Measurements from ENCODE around the gene ST6GALNAC4. TPM values are rescaled to one million over a fixed set of nuclear protein-coding genes. Genes with fewer than 3 reads are reported as not detected.
A peak's percentile ranks its signal among the peaks of the same experiment; 100 is the strongest.

Gene ST6GALNAC4
- total RNA-seq, 1 donor from 2014 or later: 5.5 TPM

DNA sequence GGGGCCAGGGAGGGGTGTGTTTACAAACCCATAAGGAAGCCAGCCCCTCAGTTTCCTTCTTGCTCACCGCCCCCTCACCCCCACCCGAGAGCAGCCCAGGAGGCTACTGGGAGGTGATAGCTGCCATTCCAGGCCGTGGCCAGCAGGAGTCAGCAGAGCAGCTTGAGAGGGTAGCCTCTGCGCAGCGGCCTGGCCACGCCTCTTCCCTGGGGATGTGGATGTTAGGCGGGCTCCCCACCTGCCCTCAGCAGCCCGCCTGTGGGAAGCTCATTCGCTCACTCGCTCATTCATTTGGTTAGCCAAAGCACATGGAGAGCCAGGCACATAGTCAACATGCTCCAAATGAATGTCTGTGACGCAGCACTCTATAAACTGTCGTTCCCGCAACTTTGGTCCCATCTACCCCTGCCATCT lies 26.9 kb upstream of the ST6GALNAC4 start:
- no peak overlapping the region for H3K27ac ChIP-seq
- TF ChIP-seq EZH2 (IDR thresholded peaks at IDR 0.05): no peak
- TF ChIP-seq, protein P1, sequence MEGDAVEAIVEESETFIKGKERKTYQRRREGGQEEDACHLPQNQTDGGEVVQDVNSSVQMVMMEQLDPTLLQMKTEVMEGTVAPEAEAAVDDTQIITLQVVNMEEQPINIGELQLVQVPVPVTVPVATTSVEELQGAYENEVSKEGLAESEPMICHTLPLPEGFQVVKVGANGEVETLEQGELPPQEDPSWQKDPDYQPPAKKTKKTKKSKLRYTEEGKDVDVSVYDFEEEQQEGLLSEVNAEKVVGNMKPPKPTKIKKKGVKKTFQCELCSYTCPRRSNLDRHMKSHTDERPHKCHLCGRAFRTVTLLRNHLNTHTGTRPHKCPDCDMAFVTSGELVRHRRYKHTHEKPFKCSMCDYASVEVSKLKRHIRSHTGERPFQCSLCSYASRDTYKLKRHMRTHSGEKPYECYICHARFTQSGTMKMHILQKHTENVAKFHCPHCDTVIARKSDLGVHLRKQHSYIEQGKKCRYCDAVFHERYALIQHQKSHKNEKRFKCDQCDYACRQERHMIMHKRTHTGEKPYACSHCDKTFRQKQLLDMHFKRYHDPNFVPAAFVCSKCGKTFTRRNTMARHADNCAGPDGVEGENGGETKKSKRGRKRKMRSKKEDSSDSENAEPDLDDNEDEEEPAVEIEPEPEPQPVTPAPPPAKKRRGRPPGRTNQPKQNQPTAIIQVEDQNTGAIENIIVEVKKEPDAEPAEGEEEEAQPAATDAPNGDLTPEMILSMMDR (IDR thresholded peaks at IDR 0.05): peak; percentile 79
- no peak overlapping the region for H3K4me3 Mint-ChIP-seq
- H3K4me1 Mint-ChIP-seq: peaks cover 13% of the 10 kb centered on the region
- H3K9me3 Mint-ChIP-seq: no peaks in the 10 kb centered on the region
- H3K27me3 ChIP-seq: no peaks in the 10 kb centered on the region
- peaks cover 13% of the 10 kb centered on the region for H3K36me3 Mint-ChIP-seq
- peaks cover 6% of the 10 kb centered on the region for H3K27me3 Mint-ChIP-seq (ENCODE audit: insufficient read depth, low read depth)
- no peak overlapping the region for H3K4me3 ChIP-seq
- peak; percentile 92 for DNase-seq (ENCODE audit: low spot score)
- no peaks in the 10 kb centered on the region for H3K79me2 ChIP-seq (ENCODE audit: low read depth)
- H3K4me2 ChIP-seq: no peak overlapping the region
- no peaks in the 10 kb centered on the region for H3K9me3 ChIP-seq (ENCODE audit: low read depth)
- H3K4me1 ChIP-seq: no peaks in the 10 kb centered on the region
- H3K9ac ChIP-seq: no peak overlapping the region
- no peak overlapping the region for H3K27ac Mint-ChIP-seq
- no peak overlapping the region for H2AFZ ChIP-seq (replicated peaks)
- H4K20me1 ChIP-seq (ENCODE audit: low read depth): peaks cover 32% of the 10 kb centered on the region
- H3F3A ChIP-seq (ENCODE audit: low read depth): peaks cover 24% of the 10 kb centered on the region
- H3K36me3 ChIP-seq: no peaks in the 10 kb centered on the region

DNA sequence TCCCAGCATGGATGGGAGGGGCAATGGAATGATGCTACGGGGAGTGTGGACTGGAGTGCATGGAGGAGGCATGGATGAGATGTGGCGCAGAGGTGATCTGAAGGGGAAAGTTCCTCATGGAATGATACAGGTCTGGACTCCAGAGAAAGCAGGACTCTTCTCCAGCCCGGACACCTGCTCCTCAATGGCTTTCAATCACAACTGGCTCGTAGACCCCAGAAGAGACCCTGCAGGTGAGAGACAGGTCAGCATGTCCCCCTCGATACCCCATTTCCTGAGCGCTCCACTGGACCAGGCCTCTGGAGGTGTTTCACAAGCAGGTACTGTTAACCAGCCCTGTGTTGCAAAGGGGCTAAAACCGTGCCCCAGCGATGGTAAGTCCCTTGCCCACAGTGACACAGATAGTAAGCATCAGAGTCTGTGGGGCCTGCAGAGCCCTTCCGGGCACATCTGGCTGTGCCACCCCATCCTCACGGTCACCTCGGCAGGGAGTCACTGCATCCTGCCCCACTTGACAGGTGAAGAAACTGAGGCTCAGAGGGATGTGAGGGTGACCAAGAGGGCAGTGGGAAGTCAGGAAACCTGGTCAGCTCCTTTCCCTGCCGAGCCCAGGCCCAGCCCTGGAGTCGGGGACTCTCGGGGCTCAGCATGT lies 26.3 kb upstream of the ST6GALNAC4 start:
- H3K9ac ChIP-seq: no peak overlapping the region
- no peaks in the 10 kb centered on the region for H3K27me3 ChIP-seq
- peaks cover 13% of the 10 kb centered on the region for H3K36me3 Mint-ChIP-seq
- H3K27ac ChIP-seq: no peak overlapping the region
- no peaks in the 10 kb centered on the region for H3K9me3 Mint-ChIP-seq
- H3K9me3 ChIP-seq (ENCODE audit: low read depth): no peaks in the 10 kb centered on the region
- H3K27ac Mint-ChIP-seq: no peak overlapping the region
- peaks cover 30% of the 10 kb centered on the region for H3F3A ChIP-seq (ENCODE audit: low read depth)
- peaks cover 9% of the 10 kb centered on the region for H3K27me3 Mint-ChIP-seq (ENCODE audit: insufficient read depth, low read depth)
- H3K4me3 Mint-ChIP-seq: peak overlapping the region; percentile 50
- DNase-seq (ENCODE audit: low spot score): no peak
- H4K20me1 ChIP-seq (ENCODE audit: low read depth): peaks cover 27% of the 10 kb centered on the region
- no peaks in the 10 kb centered on the region for H3K79me2 ChIP-seq (ENCODE audit: low read depth)
- no peak overlapping the region for H3K4me3 ChIP-seq
- H3K4me2 ChIP-seq: no peak overlapping the region
- no peak overlapping the region for H2AFZ ChIP-seq (replicated peaks)
- peaks cover 13% of the 10 kb centered on the region for H3K4me1 Mint-ChIP-seq
- TF ChIP-seq, protein P1 (IDR thresholded peaks at IDR 0.05): no peak
- TF ChIP-seq EZH2phosphoT487 (IDR thresholded peaks at IDR 0.05) (no peak), EZH2 (IDR thresholded peaks at IDR 0.05) (no peak)
- no peaks in the 10 kb centered on the region for H3K36me3 ChIP-seq
- H3K4me1 ChIP-seq: peaks cover 3% of the 10 kb centered on the region

DNA sequence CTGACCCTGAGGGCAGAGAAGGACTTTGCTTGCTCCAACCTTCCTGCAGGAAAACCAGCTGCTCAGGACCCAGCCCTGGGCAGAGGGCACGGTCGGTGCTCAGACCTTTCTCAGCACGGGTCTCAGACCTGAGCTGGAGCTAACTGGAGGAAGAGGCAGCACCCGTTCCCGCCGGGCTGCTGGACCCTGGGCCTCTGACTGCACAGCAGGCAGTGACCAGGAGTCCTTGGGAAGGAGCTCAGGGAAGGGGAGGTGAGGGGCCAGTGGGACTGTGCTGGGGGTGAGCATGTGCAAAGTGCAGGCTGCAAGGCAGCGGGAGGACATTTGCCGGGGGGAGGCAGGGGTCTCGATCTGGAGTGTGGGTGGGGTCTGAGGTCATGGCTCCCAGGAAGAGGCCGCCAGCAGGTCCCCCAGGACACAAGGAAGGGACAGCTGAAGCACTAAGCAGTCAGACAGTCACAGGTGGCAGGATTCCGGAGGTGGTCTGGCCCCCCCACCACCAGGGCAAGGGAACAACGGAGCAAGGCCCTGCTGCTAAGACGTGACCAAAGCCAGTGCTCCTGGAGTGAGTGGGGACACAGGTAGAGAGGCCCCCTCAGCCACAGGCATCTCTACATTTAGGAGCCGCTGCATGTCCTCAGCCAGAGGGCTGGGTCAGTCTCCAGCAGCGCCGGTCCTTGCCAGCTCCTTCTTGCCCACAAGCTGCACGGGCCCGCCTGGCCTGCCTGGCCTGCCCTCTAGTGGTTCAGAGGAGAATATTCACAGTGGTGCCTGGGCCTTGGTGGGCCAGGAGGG lies 25.6 kb upstream of the ST6GALNAC4 start:
- Histone ChIP-seq H3K4me1 (peaks cover 3% of the 10 kb centered on the region), H2AFZ (replicated peaks) (no peak overlapping the region), H3K4me3 (no peak overlapping the region), H3K9me3 (ENCODE audit: low read depth) (no peaks in the 10 kb centered on the region), H3K27ac (no peak overlapping the region), H3K4me2 (no peak overlapping the region), H3K9ac (peak overlapping the region; percentile 27), H3K27me3 (no peaks in the 10 kb centered on the region), H3K79me2 (ENCODE audit: low read depth) (peaks cover 1% of the 10 kb centered on the region), H4K20me1 (ENCODE audit: low read depth) (peaks cover 27% of the 10 kb centered on the region), H3F3A (ENCODE audit: low read depth) (peaks cover 31% of the 10 kb centered on the region), H3K36me3 (no peaks in the 10 kb centered on the region)
- Mint-ChIP-seq H3K27ac (no peak overlapping the region), H3K27me3 (ENCODE audit: insufficient read depth, low read depth) (peaks cover 14% of the 10 kb centered on the region), H3K36me3 (peaks cover 13% of the 10 kb centered on the region), H3K4me3 (peak overlapping the region; percentile 50), H3K4me1 (peaks cover 19% of the 10 kb centered on the region), H3K9me3 (no peaks in the 10 kb centered on the region)
- TF ChIP-seq, protein P1 (IDR thresholded peaks at IDR 0.05): peak; percentile 87
- TF ChIP-seq EZH2phosphoT487 (IDR thresholded peaks at IDR 0.05): no peak
- TF ChIP-seq EZH2 (IDR thresholded peaks at IDR 0.05): no peak
- DNase-seq (ENCODE audit: low spot score): peak; percentile 83
